Right lobe of liver (tissue), 6 donors: Measurements from ENCODE around the gene MPEG1. TPM values are rescaled to one million over a fixed set of nuclear protein-coding genes. Genes with fewer than 3 reads are reported as not detected.
A peak's percentile ranks its signal among the peaks of the same experiment; 100 is the strongest.

ENCODE experiments used
- ATAC-seq, 4 donors: fragments of 200-7000 bp; cut with Tn5 transposase; one replicate each; pipeline ENCODE4 v1.9.1; 2020; ENCODE audit warnings: mild to moderate bottlenecking in 4 of 4, moderate library complexity in 4 of 4
- DNase-seq, 3 donors: peaks; one replicate each; pipeline ENCODE4 v3.0.0-alpha.2; 2020
- H3K27ac ChIP-seq, 3 donors: fragments of 200-600 bp; one replicate each; pipeline ENCODE4 v1.8.0; 2022
- H3K27me3 ChIP-seq, 2 donors: fragments of 200-600 bp; one replicate each; pipeline ENCODE4 v1.8.0; 2022
- H3K36me3 ChIP-seq, 4 donors: fragments of 200-600 bp; sonication (generic) in 1 of 4; one replicate each; pipeline versions ENCODE4 v1.5.1 to v1.8.0; 2017 to 2022; ENCODE audit warnings: control low read depth in 1 of 4
- H3K4me1 ChIP-seq, 4 donors: fragments of 200-600 bp; sonication (generic) in 1 of 4; one replicate each; pipeline versions ENCODE4 v1.5.1 to v1.8.0; 2017 to 2022; ENCODE audit warnings: control low read depth in 1 of 4
- H3K4me3 ChIP-seq, 3 donors: fragments of 200-600 bp; one replicate each; pipeline ENCODE4 v1.8.0; 2022
- H3K9me3 ChIP-seq, 4 donors: fragments of 200-600 bp; sonication (generic) in 1 of 4; one replicate each; pipeline versions ENCODE4 v1.5.1 to v1.8.0; 2017 to 2022; ENCODE audit warnings: control low read depth in 1 of 4
- POLR2A ChIP-seq: fragments of 450-650 bp; IDR thresholded peaks from one replicate; pipeline ENCODE4 v1.6.1; 2017; ENCODE audit warnings: antibody characterized with exemption, mild to moderate bottlenecking
- WGBS: methylation state at CpG from one replicate; pipeline ENCODE4 v1.1.6; 2018; ENCODE audit warnings: low coverage, low lambda C conversion rate; ENCODE audit not compliant: insufficient coverage; ENCODE audit errors: missing lambda C conversion rate; 5-methylcytosine and 5-hydroxymethylcytosine counted together
- intact Hi-C, 2 donors: fragments of 100-400 bp; cut with DNase I; formaldehyde crosslinking; loops; one replicate each; pipeline versions ENCODE4 v1.11.2 to v1.14.1; 2022
- total RNA-seq, 6 experiments: library from RNA; depleted of rRNA in 2 of 6; stranded (reverse); fragments of >200 nt in 2 of 6; fragmentation: NEBNext Ultra II Directional in 3 of 6; extraction: Animal tissue kit (Norgen Biotek cat#: 25700) in 3 of 6; gene quantifications; one replicate each; pipeline versions ENCODE4 v1.1.0 to v1.2.4, GENCODE V29; 2016 to 2023
- TF ChIP-seq, protein P1 (sequence below), 4 donors: fragments of 200-600 bp in 3 of 4; fragments of 450-650 bp in 1 of 4; IDR thresholded peaks; one replicate each; pipeline versions ENCODE4 v1.5.1 to v1.8.0; 2016 to 2022; ENCODE audit warnings: antibody characterized with exemption in 4 of 4, mild to moderate bottlenecking in 2 of 4
- donor health status: DM: no; HTN: yes; CAD: no.
- donor health status: DM: no; HTN: no; CAD: no.
- donor health status: DM: no; HTN: no; CAD: no.
- donor health status: DM: no; HTN: yes; CAD: no.
- donor health status: DM: no; HTN: yes; CAD: no.

MPEG1 gene
- total RNA-seq, 6 experiments from 2014 or later: 5.6 to 22.6 (median 7.4) TPM

DNA sequence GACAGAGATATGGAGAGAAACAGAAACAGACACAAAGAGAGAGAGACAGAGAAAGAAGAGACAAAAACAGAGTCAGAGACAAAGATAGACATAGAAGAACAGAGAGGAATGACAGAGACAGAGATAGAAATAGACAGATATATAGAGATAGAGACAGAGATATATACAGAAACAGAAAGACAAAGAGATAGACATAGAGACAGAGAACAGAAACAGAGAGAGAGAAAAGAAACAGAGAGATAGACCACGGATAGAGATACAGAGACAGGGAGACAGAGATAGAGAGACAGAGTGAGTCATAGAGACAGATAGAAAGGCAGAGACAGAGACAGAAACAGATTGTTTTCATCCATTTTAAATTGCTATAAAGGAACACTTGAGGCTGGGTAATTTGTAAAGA lies 12.3 kb upstream of the MPEG1 start:
- WGBS: 31% methylated on average over 1 of the region's 1 CpG
- DNase-seq (no peak), ATAC-seq (no peak)
- Histone ChIP-seq H3K27ac (peak overlapping the region in 2 of 3 donors; percentile 30 to 65), H3K9me3 (no peaks in the 10 kb centered on the region), H3K4me3 (no peak overlapping the region), H3K36me3 (no peaks in the 10 kb centered on the region), H3K27me3 (no peaks in the 10 kb centered on the region), H3K4me1 (no peaks in the 10 kb centered on the region)
- intact Hi-C loops: no loop called here
- TF ChIP-seq, protein P1, sequence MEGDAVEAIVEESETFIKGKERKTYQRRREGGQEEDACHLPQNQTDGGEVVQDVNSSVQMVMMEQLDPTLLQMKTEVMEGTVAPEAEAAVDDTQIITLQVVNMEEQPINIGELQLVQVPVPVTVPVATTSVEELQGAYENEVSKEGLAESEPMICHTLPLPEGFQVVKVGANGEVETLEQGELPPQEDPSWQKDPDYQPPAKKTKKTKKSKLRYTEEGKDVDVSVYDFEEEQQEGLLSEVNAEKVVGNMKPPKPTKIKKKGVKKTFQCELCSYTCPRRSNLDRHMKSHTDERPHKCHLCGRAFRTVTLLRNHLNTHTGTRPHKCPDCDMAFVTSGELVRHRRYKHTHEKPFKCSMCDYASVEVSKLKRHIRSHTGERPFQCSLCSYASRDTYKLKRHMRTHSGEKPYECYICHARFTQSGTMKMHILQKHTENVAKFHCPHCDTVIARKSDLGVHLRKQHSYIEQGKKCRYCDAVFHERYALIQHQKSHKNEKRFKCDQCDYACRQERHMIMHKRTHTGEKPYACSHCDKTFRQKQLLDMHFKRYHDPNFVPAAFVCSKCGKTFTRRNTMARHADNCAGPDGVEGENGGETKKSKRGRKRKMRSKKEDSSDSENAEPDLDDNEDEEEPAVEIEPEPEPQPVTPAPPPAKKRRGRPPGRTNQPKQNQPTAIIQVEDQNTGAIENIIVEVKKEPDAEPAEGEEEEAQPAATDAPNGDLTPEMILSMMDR (IDR thresholded peaks at IDR 0.05): no peak
- TF ChIP-seq POLR2A: no peak

DNA sequence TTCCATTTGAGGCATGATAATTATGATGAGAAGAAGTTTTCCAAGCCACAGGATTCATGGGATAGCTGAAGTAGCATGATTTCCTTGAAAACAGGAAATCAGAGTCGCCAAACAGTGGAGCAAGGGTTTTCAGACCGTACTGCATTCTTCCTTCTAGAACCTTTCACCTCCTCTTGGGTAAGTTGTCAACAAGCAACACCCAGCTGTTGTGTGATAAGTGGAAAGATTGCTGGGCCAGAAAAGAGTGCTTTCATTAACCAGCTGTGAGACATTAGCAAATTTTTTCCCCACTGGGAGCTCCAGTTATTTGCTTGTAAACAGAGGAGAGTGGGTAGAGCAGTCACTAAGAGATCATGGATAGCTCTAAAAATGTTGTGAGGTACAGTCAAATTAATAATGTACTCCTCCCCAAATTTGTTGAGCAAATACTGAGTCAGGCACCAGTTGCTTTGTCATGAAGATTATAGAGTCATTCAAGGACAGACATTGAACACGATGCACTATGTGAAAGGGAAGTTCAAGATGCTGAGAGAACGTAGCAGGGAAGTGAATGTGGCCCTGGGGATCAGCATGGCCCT lies 11.7 kb upstream of the MPEG1 start:
- peak; percentile 54 to 72 (median 63) for ATAC-seq
- intact Hi-C loops: no loop called here
- no peaks in the 10 kb centered on the region for H3K36me3 ChIP-seq
- H3K9me3 ChIP-seq: no peaks in the 10 kb centered on the region
- no peak for DNase-seq
- 27% methylated on average over 4 of the region's 4 CpGs for WGBS
- H3K27me3 ChIP-seq: no peaks in the 10 kb centered on the region
- TF ChIP-seq, protein P1 (IDR thresholded peaks at IDR 0.05): no peak
- no peak for TF ChIP-seq POLR2A
- H3K27ac ChIP-seq: peak overlapping the region in 2 of 3 donors; percentile 49 to 65
- no peak overlapping the region for H3K4me3 ChIP-seq
- no peaks in the 10 kb centered on the region for H3K4me1 ChIP-seq

DNA sequence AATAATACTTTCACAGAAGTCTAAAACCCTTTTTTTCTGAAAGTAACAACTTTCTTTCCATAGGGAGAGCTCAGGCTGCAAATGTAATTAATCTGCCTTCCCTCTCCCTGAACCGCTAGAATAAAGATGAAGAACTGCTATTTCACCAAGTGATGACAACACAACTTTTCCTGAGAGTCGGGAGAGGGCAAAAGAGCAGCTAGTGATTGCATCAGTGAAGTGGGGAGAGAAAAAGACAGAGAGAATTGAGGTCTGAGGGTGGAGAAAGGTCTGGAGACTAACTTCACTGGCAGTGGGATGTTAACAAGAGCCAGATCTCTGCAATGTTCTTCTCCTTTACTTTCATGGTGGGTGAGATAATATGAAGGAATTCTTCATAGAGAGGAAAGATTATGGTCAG lies 10.9 kb upstream of the MPEG1 start:
- WGBS: 25% methylated on average over 2 of the region's 2 CpGs
- ATAC-seq: peak in 2 of 4 donors; percentile 19 to 22
- H3K4me3 ChIP-seq: no peak overlapping the region
- no peaks in the 10 kb centered on the region for H3K36me3 ChIP-seq
- TF ChIP-seq, protein P1 (IDR thresholded peaks at IDR 0.05): no peak
- TF ChIP-seq POLR2A: no peak
- H3K9me3 ChIP-seq: no peaks in the 10 kb centered on the region
- intact Hi-C loops: no loop called here
- no peaks in the 10 kb centered on the region for H3K27me3 ChIP-seq
- H3K4me1 ChIP-seq: no peaks in the 10 kb centered on the region
- H3K27ac ChIP-seq: peak overlapping the region; percentile 14 to 65 (median 49)
- DNase-seq: no peak

DNA sequence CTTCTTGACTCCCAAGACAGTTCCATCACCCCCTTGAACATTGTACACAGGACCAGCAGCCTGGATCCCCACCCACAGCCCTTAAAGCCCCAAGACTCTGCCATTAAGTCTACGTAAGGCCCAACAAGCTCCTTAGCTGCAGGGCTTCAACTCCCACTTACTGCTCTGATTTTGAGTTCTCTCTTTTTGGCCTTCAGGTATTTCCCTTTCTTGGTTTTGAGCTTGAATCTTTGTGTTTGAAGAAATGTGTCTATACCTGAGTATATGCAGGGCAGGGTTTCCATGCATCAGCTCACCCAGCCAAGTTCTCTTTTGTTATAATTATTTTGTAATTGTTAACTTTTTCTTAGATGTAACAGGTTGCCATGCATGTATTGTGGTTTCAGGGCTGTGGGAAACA lies 10.4 kb upstream of the MPEG1 start:
- Histone ChIP-seq H3K36me3 (no peaks in the 10 kb centered on the region), H3K27ac (peak overlapping the region in 2 of 3 donors; percentile 49 to 65), H3K4me3 (no peak overlapping the region), H3K9me3 (no peaks in the 10 kb centered on the region), H3K4me1 (no peaks in the 10 kb centered on the region), H3K27me3 (no peaks in the 10 kb centered on the region)
- DNase-seq (no peak), ATAC-seq (no peak)
- WGBS: 67% methylated on average over 1 of the region's 1 CpG
- intact Hi-C loops: no loop called here
- TF ChIP-seq, protein P1 (IDR thresholded peaks at IDR 0.05): no peak
- TF ChIP-seq POLR2A: no peak
